Measurements from ENCODE around the gene BCL7B.
A peak's percentile ranks its signal among the peaks of the same experiment; 100 is the strongest.
"Not testable (repeated sequence)": the region's sequence is repeated elsewhere in the genome, so short reads cannot be mapped to it uniquely, and the experiment has no call there.

Gene BCL7B

GRCh38 chr7:73572767-73573186 is 15.3 kb upstream of the BCL7B start:
- no peak for DNase-seq (ENCODE audit: low read depth)

GRCh38 chr7:73570977-73571376 is 13.5 kb upstream of the BCL7B start:
- DNase-seq (ENCODE audit: low read depth), result no peak

- no peak for DNase-seq (ENCODE audit: low read depth)
Observed at GRCh38 chr7:73570521-73570920, 13.0 kb upstream of the BCL7B start.

GRCh38 chr7:73569042-73569608 is 11.6 kb upstream of the BCL7B start:
- no peak for DNase-seq (ENCODE audit: low read depth)

GRCh38 chr7:73567846-73568685 is 10.6 kb upstream of the BCL7B start:
- no peak for DNase-seq (ENCODE audit: low read depth)

- no peak for DNase-seq (ENCODE audit: low read depth)
Observed at GRCh38 chr7:73567140-73567539, 9.7 kb upstream of the BCL7B start.

GRCh38 chr7:73566431-73566830 is 8.9 kb upstream of the BCL7B start:
- not testable (repeated sequence) for DNase-seq (ENCODE audit: low read depth)

- DNase-seq (ENCODE audit: low read depth), result no peak
Observed at GRCh38 chr7:73565675-73566340, 8.3 kb upstream of the BCL7B start.

GRCh38 chr7:73560109-73560835 is 2.8 kb upstream of the BCL7B start:
- no peak for DNase-seq (ENCODE audit: low read depth)

GRCh38 chr7:73557108-73557396 is 438 bp downstream of the BCL7B start:
- peak; percentile 74 for DNase-seq (ENCODE audit: low read depth)

GRCh38 chr7:73556208-73557107 is 1.0 kb downstream of the BCL7B start:
- no peak for DNase-seq (ENCODE audit: low read depth)

GRCh38 chr7:73555411-73555982 is 2.0 kb downstream of the BCL7B start:
- no peak for DNase-seq (ENCODE audit: low read depth)

GRCh38 chr7:73550093-73550492 is 7.4 kb downstream of the BCL7B start:
- DNase-seq (ENCODE audit: low read depth), result not testable (repeated sequence)

- no peak for DNase-seq (ENCODE audit: low read depth)
Observed at GRCh38 chr7:73549176-73549575, 8.3 kb downstream of the BCL7B start.

GRCh38 chr7:73547841-73548240 is 9.6 kb downstream of the BCL7B start:
- no peak for DNase-seq (ENCODE audit: low read depth)

- no peak for DNase-seq (ENCODE audit: low read depth)
Observed at GRCh38 chr7:73544678-73545077, 12.8 kb downstream of the BCL7B start.

GRCh38 chr7:73541722-73542121 is 15.8 kb downstream of the BCL7B start:
- DNase-seq (ENCODE audit: low read depth), result no peak

- no peak for DNase-seq (ENCODE audit: low read depth)
Observed at GRCh38 chr7:73539709-73540108, 17.8 kb downstream of the BCL7B start.

- not testable (repeated sequence) for DNase-seq (ENCODE audit: low read depth)
Observed at GRCh38 chr7:73538510-73538909, 19.0 kb downstream of the BCL7B start.

- DNase-seq (ENCODE audit: low read depth), result no peak
Observed at GRCh38 chr7:73537051-73537450, 20.4 kb downstream of the BCL7B start.

- no peak for DNase-seq (ENCODE audit: low read depth)
Observed at GRCh38 chr7:73536479-73536878, 21.0 kb downstream of the BCL7B start.
